GM19452 (cell line): Measurements from ENCODE around the gene MAN1B1.
"Not testable (repeated sequence)": the region's sequence is repeated elsewhere in the genome, so short reads cannot be mapped to it uniquely, and the experiment has no call there.

Experiments
- ATAC-seq: cut with Tn5 transposase; IDR thresholded peaks from one replicate; pipeline ENCODE4 v1.9.1; 2021; ENCODE audit not compliant: unreplicated experiment

MAN1B1 gene

DNA sequence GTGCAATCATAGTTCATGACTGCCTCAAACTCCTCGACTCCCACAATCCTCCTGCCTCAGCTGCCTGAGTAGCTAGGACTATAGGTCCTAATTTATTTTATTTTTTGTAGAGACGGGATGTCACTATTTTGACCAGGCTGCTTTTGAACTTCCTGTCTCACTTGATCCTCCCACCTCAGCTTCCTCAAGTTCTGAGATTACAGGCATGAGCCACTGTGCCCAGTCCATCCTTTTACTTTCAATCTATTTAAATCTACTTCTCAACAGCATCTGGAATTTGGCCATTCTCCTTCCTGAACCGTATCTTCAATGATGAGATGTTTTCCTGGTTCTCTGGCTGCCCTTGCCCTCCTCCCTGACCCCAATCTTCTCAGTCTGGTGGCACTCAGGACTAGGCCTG is 40.0 kb downstream of the MAN1B1 start:
- ATAC-seq = no peak

DNA sequence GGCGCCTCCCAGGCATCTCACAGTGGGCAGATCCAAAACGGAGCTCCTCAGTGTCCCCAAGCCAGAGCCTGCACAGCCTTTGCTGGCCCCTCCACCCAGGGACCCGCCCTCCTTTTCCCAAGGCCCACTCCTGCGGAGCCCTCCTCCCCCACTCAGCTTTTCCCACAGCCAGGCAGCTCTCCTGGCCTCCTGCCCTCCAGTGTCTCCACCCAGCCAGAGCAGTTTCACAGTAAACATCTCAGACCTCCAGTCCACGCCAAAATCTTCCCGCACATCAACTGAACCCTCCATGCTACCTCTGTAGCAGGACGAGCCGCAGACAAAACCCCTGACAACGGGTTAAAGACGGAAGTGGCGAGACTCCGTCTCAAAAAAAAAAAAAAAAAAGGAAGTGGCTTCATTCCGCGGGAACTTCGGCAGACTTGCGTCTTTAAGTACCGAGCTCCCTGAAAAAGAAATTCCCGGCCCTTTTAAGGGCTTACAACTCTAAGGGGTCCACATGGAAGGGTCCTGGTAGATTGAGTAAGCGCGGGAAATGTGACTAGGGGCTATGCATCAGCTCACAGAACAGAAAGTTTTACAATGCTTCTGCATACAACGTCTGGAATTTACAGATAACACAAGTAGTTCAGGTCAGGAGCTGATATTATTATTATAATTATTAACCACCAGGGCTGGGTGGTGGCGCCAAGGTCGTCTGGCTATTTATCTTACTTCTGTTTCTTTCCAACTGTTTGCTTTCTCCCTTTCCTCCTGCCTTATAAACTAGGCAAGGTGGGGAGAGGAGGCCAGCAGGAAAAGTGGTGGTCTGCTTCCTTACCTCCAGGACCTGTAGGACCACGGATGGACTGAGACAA is 40.7 kb downstream of the MAN1B1 start:
- ATAC-seq = no peak

DNA sequence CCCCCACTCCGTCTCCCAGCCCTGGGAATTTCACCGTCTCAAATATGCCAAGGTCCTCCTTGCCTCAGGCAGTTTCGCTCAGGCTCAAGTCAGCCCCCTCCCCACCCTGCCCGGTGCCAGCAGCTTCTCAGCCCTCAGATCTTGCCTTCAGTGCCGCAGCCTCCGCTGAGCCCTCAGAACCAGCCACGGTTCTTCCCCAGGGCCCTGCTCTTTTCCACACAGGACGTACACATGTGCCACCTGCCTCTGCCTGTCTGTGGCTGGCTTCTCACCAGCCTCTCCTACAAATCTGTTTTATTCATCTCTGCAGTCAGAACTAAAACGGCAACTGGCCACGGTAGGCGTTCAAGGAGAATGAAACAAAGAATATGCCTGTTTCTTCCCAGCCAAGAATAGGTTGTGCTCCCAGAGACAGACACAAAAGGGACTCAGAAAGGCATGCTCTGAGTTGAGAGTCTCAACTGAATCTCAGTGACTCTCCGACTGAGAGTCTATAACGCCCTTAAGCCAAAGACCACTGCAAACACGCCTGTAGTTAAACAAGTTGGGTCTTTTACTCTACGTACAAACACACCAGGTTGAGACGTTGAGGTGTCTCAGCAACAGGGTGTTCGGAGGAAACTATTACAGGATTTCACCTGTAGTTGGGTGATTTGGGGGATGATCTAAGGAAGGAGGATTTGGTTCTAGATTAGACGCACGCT is 41.5 kb downstream of the MAN1B1 start:
- ATAC-seq = no peak

DNA sequence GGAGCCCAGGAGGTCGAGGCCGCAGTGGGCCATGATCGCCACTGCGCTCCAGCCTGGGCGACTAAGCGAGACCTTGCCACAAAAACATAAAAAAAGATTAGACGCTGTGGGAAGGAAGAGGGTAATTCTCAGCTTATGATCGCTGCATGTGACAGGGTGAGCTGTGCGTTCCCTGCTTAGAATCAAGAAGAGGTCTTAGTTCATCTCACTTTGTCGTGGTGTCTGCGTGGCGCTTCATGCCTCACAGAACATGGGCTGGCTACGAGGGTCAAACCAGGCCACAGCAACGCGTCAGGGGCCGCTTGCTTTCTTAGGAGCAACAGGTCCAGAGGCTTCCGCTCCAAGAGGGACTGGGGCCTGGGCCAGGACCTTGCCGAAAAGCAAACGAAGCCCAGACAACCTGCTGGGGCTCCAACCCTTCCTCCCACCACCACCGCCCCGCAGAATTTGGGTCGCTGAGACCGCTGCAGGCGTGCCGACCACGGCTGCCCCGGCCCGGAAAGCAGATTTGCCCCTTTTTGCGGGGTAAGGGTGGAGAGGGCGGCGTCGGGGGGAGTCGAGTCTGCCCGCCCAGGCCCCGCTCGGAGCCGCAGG is 42.2 kb downstream of the MAN1B1 start:
- no peak for ATAC-seq

DNA sequence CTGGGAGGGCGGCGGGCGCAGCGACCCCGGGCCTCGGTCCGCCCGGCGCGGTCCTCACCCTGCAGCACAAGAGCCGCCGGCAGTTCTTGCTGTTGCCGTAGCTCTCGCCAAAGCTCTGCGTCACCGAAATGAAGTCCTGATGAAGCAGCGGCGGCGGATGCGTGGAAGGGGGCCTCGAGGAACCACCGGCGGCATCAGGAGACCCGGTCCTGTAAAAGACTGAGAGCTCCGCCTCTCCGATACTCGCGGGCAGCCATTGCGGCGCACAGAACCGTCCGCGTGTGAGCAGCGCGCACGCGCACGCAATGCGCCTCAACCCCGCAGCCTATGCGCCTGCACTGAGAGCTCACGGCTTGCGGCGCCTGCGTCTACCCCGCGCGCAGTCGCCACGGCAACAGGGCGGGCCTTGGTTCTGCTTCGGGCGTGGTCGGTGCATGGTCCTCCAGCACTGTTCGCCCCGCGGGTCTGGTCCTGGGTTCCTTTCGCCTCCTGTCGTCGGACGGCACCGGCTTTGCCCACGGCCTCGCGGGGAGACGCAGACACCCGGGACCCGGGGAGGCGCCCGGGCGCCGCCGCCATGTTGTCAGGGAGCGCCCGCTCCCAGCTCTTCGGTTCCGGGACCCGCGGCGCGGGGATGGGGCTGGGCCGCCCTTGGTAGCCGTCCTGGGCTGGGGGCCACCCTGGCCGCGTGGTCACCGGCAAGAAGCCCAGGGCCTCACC is 42.8 kb downstream of the MAN1B1 start:
- ATAC-seq = peak; percentile 82

DNA sequence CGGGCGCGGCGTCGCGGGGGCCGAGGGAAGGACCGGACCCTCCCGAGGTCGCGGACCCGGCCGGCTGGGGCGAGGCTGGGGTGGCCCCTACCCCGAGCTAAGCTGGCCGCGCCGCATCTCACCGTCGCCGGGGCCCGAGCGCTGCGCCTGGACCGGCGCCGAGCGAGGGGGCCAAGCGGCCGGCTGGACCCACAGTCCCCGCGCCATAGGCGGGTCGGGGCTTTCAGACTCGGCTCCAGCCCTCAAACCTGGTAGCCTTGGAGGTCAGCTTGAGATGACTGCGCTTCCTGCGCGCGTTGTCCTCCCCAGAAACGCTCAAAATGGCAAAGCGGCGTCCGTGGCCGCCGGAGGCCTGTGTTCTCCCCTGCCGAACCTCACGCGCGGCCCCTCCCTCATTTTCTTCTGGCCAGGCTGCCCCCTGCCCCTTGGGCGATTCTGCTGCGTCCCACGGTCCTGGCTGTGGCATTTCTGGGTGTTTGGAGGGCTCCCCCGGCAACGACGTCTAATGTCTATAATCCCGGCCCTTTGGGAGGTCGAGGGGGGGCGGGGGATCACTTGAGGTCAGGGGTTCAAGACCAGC is 43.5 kb downstream of the MAN1B1 start:
- peak; percentile 14 for ATAC-seq

DNA sequence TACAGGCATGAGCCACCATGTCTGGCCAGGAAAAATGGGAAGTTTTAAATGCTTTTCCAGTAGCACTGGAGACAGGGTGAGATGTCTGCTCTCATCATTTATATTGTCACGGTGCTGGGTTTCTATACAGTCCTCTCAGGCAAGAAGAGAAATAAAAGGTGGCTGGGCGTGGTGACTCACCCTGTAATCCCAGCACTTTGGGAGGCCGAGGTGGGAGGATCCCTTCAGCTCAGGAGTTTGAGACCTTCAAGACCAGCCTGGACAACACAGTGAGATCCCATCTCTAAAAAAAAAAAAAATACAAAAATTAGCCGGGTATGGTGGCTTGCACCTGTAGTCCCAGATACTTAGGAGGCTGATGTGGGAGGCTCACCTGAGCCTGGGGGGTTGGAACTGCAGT is 47.4 kb downstream of the MAN1B1 start:
- no peak for ATAC-seq

DNA sequence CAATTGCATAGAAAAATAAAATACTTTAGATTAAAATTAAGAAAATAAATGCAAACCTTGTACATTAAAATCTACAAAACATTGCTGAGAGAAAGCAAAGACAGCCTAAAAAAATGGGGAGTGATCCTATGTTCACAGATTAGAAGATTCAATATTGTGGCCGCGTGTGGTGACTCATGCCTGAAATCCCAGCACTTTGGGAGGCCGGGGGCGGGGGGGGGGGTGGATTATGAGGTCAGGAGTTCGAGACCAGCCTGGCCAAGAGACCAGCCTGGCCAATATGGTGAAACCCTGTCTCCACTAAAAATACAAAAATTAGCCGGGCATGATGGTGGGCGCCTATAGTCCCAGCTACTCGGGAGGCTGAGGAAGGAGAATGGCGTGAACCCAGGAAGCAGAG is 48.4 kb downstream of the MAN1B1 start:
- ATAC-seq = not testable (repeated sequence)

DNA sequence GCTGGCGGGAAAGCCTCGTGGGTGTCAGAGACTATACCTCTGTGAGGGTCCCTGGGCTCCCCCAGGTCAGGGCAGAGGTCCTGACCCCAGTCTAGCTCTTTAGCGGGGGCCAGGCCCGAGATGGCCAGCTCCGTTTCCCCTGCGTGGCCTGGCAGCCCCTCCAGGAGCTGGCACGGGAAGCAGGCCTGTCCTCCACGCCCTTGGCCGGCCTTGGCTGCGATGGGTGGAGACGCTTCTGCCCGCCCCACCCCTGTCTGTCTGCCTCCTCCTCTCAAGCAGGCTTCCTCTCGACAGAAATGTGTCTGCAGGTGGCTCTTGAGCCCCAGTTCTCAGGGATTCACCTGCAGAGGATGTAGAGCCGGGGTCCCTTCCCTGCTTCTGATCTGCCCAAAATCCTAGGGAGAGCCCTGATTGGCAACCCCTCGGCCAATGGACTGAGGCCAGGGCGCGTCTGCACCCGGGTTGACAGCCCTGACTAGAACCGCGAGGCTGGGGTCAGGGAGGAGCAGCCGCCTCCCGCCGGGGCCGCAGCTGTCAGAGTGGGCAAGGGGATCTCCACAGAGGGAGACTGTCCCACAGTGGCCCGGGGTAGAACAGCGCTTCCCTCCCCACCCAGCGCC is 49.6 kb downstream of the MAN1B1 start:
- ATAC-seq = no peak

DNA sequence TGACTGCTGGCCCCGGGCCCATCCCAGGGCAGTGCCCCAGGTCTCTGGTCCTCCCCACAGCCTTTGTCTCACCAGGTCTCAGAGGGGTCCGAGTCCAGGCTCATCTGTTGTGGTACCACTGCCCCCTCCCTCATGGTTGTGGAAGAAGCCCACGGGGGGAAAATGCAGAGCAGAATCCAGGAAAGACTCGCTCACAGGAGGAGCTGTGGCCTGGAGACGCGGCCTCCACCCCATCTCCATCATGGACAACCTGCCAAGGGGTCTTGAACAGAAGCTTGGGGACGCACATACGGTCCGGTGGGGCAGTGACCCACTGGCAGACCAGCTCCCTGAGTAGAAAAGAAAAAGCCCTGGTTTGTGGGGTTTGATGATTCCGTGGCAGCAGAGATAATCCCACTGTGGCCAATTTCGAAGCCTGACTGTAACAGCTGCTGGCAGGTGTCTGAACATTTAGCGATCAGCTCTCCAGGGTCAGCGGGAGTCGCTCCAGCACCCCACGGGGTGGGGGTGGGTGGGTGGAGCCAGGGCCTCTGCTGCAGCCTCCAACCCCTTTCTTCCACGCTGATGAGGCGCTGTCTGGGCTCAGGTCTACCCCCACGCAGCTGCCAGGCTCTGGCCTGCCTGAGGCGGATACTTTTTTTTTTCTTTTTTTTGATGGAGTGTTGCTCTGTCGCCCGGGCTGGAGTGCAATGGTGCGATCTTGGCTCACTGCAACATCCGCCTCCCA is 50.3 kb downstream of the MAN1B1 start:
- no peak for ATAC-seq

DNA sequence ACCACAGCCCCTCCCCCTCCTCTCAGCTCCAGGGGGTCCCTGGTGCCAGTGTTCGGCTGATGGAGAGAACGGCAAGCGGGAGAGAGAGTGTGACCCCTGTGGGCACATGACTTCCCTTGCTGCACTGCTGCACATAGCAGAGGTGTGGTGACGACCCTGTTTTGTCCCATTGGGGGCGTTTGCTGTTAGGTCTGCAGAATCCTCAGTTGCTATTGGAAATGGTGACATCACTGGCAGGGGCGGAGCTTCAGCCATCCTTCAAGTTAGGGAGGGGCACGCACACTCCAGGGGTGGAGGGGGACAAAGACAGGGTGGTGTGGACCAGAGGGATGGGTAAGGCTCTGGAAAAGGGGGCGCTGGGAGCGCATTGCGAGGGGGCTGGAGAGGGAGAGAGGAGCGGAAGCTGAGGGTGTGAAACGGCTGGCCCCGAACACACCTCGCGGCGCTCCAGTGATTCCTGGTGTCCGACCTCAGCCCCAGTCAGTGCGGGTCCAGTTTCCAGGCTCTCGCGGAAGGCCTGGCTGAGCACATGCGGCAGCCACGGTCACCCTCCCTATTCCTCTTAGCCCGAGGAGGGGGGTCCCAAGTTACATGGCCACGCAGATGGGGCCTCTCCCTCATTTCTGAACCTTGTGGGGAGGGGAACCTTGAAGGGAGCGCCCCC is 51.4 kb downstream of the MAN1B1 start:
- no peak for ATAC-seq

DNA sequence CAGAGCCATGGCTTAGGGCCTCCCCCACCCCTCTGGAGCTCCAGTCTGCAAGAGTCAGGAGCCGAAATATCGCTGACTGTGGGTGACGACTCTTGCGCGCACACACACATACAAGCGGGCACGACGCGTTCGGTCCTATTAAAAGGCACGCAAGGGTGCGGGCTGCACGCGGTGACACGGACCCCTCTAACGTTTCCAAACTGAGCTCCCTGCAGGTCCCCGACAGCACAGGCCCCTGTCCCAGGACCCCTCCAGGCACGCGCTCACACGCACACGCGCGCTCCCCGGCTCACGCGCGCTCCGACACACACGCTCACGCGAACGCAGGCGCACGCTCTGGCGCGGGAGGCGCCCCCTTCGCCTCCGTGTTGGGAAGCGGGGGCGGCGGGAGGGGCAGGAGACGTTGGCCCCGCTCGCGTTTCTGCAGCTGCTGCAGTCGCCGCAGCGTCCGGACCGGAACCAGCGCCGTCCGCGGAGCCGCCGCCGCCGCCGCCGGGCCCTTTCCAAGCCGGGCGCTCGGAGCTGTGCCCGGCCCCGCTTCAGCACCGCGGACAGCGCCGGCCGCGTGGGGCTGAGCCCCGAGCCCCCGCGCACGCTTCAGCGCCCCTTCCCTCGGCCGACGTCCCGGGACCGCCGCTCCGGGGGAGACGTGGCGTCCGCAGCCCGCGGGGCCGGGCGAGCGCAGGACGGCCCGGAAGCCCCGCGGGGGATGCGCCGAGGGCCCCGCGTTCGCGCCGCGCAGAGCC is 52.1 kb downstream of the MAN1B1 start, which contains the start of gene GRIN1:
Gene GRIN1, plus strand, starts transcription at position 433 of the 746 bp plus-strand sequence. CDS start 333 bp downstream, outside the sequence.
- no peak for ATAC-seq

DNA sequence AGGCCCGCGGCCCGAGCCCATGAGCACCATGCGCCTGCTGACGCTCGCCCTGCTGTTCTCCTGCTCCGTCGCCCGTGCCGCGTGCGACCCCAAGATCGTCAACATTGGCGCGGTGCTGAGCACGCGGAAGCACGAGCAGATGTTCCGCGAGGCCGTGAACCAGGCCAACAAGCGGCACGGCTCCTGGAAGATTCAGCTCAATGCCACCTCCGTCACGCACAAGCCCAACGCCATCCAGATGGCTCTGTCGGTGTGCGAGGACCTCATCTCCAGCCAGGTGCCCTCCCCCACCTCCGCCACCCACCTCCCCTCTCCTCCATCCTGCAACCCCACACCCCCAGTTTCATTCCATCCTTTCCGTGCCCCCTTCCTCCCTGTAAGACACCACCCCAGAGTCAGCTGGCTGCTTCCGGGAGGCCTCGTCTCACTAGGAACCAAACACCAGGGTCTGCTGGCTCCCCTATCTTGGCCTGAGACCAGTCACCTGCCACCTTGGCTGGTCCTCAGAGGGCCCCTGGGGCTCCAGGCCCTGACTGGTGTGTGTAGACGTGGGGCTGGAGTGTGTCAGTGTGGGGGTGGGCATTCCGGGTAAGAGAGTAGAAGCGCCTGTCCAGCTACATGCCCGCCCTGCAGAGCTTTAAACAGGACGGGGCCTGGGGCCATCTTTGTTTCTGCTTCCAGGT is 52.8 kb downstream of the MAN1B1 start:
- ATAC-seq = no peak

DNA sequence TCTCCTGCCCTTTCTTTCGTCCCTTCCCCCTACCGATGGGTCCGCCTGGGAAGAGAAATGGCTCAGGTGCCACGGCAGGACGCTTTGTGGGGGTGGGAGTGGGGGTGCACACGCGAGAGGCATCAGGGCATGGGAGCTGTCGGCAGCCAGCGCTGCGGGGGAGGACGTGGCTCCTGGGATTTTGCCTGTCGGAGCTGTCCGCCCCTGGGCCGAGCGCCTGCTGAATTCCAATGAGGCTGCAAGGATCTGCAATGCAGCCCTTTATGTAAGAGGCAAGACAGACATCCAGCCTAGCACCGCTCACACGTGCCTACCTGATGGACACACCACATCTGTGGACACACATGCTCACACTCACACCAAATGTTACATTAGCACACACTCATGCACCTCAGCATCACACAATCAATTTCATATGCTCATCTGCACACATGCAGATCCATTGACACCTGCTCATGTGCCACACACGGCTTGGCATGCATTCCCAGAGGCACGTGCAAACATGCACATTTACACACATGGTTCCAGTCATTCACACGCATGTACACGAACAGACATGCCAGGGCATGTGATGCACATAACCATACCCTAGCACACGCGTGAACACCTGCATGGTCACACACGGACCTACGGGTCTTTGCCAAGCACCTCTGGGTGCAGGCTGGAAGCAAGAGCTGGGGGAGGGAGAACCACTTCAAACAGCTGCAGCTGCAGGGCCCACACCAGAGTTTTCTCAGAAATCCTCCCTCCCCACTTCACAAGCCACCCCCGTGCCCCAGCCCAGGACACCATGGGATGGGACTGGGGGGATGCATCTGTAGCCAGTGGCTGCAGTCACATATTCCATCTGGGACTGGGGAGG is 53.6 kb downstream of the MAN1B1 start:
- no peak for ATAC-seq

DNA sequence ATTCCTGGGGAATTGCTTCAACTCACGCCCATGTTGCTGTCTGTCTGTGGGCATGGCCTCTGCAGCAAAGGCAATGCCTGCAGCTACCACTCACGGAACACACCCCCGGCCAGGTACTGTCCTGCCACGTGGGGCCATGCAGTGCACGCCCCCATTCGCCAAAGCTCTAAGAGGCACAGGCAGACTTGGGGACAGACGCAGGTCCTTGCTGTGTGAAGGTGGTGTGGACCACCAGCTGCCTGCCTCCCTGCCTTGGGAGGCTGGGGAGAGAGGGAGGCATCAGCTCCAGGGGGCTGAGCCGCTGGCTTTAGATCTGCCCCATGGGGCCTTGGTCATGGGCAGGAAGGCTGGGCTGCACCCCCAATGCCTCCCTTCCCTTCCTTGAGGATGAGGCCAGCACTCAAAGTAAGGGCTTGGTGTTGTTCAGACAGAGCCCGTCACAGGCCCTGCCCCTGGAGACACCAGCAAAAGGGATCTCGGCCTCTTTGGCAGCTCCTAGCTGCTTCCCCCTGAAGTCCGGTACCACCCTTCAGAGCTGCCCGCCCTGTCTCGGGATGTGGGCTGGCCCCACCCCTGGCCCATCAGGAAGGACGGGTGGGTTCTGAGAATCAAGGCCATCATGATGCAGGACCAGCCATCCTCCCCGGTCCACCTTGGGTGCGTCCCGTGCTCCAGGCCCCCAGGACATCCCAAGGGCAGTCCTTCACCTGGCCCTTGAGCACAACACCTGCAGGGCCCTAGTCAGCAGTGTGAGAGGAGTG is 54.4 kb downstream of the MAN1B1 start:
- ATAC-seq = no peak
